ENCODE data around the gene ALX3. TPM values are rescaled to one million over a fixed set of nuclear protein-coding genes. Genes with fewer than 3 reads are reported as not detected.

The ALX3 gene
- total RNA-seq, 3 donors from 2014 or later (not counting 1 experiment from before 2014, with no cell fraction given) = not detected

- no peaks in the 10 kb centered on the region for H3K9me3 ChIP-seq (ENCODE audit: control insufficient read depth, insufficient read depth, low read length)
- no peaks in the 10 kb centered on the region for H3K4me1 ChIP-seq (ENCODE audit: control insufficient read depth, insufficient read depth, low read length)
- WGBS (ENCODE audit: insufficient coverage) = 91% methylated on average over 6 of the region's 7 CpGs
- Mint-ChIP-seq H3K36me3 (peaks cover 9% of the 10 kb centered on the region), H3K4me3 (no peak overlapping the region), H3K4me1 (peaks cover 5% of the 10 kb centered on the region in 2 donors), H3K27me3 (ENCODE audit: low read depth in 2 of 2) (no peaks in the 10 kb centered on the region), H3K27ac (no peak overlapping the region), H3K9me3 (no peaks in the 10 kb centered on the region)
- H3K36me3 ChIP-seq (ENCODE audit: control insufficient read depth, insufficient read depth, low read length) = peaks cover 48% of the 10 kb centered on the region
- no peak overlapping the region for H3K27ac ChIP-seq (ENCODE audit: low read length)
- DNase-seq (no peak), ATAC-seq (no peak)
- intact Hi-C loops (cut with micrococcal nuclease) = no loop called here
- no peak overlapping the region for H3K4me3 ChIP-seq (ENCODE audit: low read length)
- TF ChIP-seq, protein P1, sequence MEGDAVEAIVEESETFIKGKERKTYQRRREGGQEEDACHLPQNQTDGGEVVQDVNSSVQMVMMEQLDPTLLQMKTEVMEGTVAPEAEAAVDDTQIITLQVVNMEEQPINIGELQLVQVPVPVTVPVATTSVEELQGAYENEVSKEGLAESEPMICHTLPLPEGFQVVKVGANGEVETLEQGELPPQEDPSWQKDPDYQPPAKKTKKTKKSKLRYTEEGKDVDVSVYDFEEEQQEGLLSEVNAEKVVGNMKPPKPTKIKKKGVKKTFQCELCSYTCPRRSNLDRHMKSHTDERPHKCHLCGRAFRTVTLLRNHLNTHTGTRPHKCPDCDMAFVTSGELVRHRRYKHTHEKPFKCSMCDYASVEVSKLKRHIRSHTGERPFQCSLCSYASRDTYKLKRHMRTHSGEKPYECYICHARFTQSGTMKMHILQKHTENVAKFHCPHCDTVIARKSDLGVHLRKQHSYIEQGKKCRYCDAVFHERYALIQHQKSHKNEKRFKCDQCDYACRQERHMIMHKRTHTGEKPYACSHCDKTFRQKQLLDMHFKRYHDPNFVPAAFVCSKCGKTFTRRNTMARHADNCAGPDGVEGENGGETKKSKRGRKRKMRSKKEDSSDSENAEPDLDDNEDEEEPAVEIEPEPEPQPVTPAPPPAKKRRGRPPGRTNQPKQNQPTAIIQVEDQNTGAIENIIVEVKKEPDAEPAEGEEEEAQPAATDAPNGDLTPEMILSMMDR (IDR thresholded peaks at IDR 0.05) = no peak
- no peaks in the 10 kb centered on the region for H3K27me3 ChIP-seq (ENCODE audit: control insufficient read depth, insufficient read depth, low read length)
Observed at GRCh38 chr1:110057963-110058518, 12.4 kb downstream of the ALX3 start.

- H3K36me3 Mint-ChIP-seq = peaks cover 14% of the 10 kb centered on the region
- WGBS (ENCODE audit: insufficient coverage) = 86% methylated on average over 3 of the region's 3 CpGs
- H3K36me3 ChIP-seq (ENCODE audit: control insufficient read depth, insufficient read depth, low read length) = peaks cover 58% of the 10 kb centered on the region
Observed at GRCh38 chr1:110056776-110057175, 13.7 kb downstream of the ALX3 start.

DNA sequence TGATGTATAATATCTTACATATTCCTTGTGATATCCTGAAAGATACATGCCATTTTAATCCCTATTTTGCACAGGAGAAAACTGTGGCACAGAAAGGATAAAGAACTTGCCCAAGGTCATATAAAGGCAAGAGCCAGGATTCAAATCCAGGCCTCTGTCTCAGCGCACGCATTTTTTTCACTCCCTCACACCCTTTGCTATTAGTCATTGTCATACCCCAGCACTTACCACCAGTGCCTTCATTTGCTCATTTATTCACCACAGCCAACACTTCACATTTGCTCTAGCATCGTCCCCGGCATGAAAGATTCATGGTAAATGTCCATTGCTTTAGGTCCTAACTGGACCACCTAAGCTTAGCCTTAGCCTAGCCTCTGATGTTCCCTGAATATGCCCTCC, 14.2 kb downstream of the ALX3 start:
- Mint-ChIP-seq H3K27ac (no peak overlapping the region), H3K36me3 (peaks cover 14% of the 10 kb centered on the region), H3K4me1 (peaks cover 5% of the 10 kb centered on the region in 2 donors), H3K27me3 (ENCODE audit: low read depth in 2 of 2) (no peaks in the 10 kb centered on the region), H3K9me3 (no peaks in the 10 kb centered on the region), H3K4me3 (no peak overlapping the region)
- peaks cover 63% of the 10 kb centered on the region for H3K36me3 ChIP-seq (ENCODE audit: control insufficient read depth, insufficient read depth, low read length)
- H3K27me3 ChIP-seq (ENCODE audit: control insufficient read depth, insufficient read depth, low read length) = no peaks in the 10 kb centered on the region
- ATAC-seq = no peak
- WGBS (ENCODE audit: insufficient coverage) = 91% methylated on average over 4 of the region's 4 CpGs
- no peaks in the 10 kb centered on the region for H3K4me1 ChIP-seq (ENCODE audit: control insufficient read depth, insufficient read depth, low read length)
- H3K4me3 ChIP-seq (ENCODE audit: low read length) = no peak overlapping the region
- intact Hi-C loops (cut with micrococcal nuclease) = no loop called here
- DNase-seq = no peak
- H3K9me3 ChIP-seq (ENCODE audit: control insufficient read depth, insufficient read depth, low read length) = no peaks in the 10 kb centered on the region
- TF ChIP-seq, protein P1 (IDR thresholded peaks at IDR 0.05) = no peak
- no peak overlapping the region for H3K27ac ChIP-seq (ENCODE audit: low read length)

More at GRCh38 chr1:110056776-110057175, 13.7 kb downstream of the ALX3 start:
- Mint-ChIP-seq H3K4me1 (peaks cover 5% of the 10 kb centered on the region in 2 donors), H3K4me3 (no peak overlapping the region), H3K27ac (no peak overlapping the region), H3K9me3 (no peaks in the 10 kb centered on the region), H3K27me3 (ENCODE audit: low read depth in 2 of 2) (no peaks in the 10 kb centered on the region)
- no peak for DNase-seq
- no peak for ATAC-seq
- intact Hi-C loops (cut with micrococcal nuclease) = no loop called here
- no peaks in the 10 kb centered on the region for H3K27me3 ChIP-seq (ENCODE audit: control insufficient read depth, insufficient read depth, low read length)
- TF ChIP-seq, protein P1 (IDR thresholded peaks at IDR 0.05) = no peak
- no peak overlapping the region for H3K27ac ChIP-seq (ENCODE audit: low read length)
- no peaks in the 10 kb centered on the region for H3K4me1 ChIP-seq (ENCODE audit: control insufficient read depth, insufficient read depth, low read length)
- no peak overlapping the region for H3K4me3 ChIP-seq (ENCODE audit: low read length)
- no peaks in the 10 kb centered on the region for H3K9me3 ChIP-seq (ENCODE audit: control insufficient read depth, insufficient read depth, low read length)

Data from natural killer cell (primary cell).